ENCODE measurements around the gene SCO2. TPM values are rescaled to one million over a fixed set of nuclear protein-coding genes. Genes with fewer than 3 reads are reported as not detected.
A peak's percentile ranks its signal among the peaks of the same experiment; 100 is the strongest.

The SCO2 gene
- total and polyA plus RNA-seq, 2 experiments from 2014 or later: 2.0 to 11.2 TPM

DNA sequence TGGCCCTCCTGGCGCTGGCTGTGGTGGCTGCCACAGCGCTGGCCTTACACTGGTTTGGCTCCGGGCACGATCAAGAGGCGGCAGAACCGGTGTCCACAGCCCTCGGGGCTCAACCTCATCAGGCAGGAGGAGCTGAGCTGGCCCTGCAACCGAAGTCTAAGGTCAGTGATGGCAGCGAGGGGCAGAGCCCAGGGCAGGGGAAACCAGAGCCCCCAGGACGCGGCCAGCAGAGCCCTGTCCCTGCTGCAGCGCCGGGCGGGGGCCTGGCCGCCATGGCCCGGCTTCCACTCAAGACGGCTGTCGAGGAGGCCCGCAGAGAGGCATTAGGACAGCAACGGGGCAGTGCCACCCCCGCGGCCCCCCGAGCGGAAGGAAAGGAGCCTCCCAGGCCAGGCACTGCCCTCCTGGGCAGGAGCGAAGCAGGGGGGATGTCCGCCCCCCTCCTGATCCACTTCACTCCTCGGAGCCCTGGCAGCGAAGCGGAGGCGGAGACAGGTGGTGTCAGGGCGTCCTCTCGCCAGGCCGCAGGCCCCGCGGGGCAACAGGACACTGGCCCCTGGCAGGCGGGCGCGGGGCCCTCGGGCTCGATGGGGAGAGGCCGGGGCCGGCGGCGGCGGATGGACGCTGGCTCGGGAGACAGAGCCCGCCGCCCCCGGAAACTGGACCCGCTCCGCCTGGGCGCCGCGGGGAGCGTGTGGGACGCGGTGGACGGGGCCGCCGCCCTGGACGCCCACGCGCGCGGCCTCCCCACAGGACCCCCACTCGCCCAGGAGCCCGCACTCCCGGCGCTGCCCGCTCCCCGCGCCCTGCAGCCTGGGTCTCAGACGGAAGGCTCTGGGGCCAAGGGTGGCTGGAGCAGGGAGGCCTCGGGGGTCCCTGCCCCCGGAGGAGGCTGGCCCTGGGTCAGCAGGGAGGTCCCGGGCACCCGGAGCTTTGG lies 21.2 kb upstream of the SCO2 start:
- TF ChIP-seq, protein P1, sequence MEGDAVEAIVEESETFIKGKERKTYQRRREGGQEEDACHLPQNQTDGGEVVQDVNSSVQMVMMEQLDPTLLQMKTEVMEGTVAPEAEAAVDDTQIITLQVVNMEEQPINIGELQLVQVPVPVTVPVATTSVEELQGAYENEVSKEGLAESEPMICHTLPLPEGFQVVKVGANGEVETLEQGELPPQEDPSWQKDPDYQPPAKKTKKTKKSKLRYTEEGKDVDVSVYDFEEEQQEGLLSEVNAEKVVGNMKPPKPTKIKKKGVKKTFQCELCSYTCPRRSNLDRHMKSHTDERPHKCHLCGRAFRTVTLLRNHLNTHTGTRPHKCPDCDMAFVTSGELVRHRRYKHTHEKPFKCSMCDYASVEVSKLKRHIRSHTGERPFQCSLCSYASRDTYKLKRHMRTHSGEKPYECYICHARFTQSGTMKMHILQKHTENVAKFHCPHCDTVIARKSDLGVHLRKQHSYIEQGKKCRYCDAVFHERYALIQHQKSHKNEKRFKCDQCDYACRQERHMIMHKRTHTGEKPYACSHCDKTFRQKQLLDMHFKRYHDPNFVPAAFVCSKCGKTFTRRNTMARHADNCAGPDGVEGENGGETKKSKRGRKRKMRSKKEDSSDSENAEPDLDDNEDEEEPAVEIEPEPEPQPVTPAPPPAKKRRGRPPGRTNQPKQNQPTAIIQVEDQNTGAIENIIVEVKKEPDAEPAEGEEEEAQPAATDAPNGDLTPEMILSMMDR (IDR thresholded peaks at IDR 0.05; ENCODE audit: poor library complexity): no peak
- no peak for TF ChIP-seq EZH2 (IDR thresholded peaks at IDR 0.05; ENCODE audit: borderline replicate concordance)
- TF ChIP-seq EZH2phosphoT487 (IDR thresholded peaks at IDR 0.05; ENCODE audit: low read depth, severe bottlenecking, unreplicated experiment): no peak
- H3K36me3 ChIP-seq (replicated peaks; ENCODE audit: insufficient read depth, low read depth): no peaks in the 10 kb centered on the region
- no peaks in the 10 kb centered on the region for H3K27me3 ChIP-seq
- H3K79me2 ChIP-seq: no peaks in the 10 kb centered on the region
- H3K4me2 ChIP-seq: peak overlapping the region; percentile 8
- H3K9me2 ChIP-seq (replicated peaks; ENCODE audit: insufficient read depth): no peaks in the 10 kb centered on the region
- H2AFZ ChIP-seq: no peak overlapping the region
- DNase-seq (ENCODE audit: low spot score): no peak
- no peaks in the 10 kb centered on the region for H4K20me1 ChIP-seq (ENCODE audit: insufficient read depth, poor library complexity, severe bottlenecking)
- H3K27ac ChIP-seq: no peak overlapping the region
- H3K4me3 ChIP-seq: no peak overlapping the region
- peaks cover 13% of the 10 kb centered on the region for H3K4me1 ChIP-seq (ENCODE audit: insufficient read depth)
- no peaks in the 10 kb centered on the region for H3K9me3 ChIP-seq (ENCODE audit: low read depth)
- WGBS (ENCODE audit: low lambda C conversion rate, missing lambda C conversion rate): 93% methylated on average over 47 of the region's 78 CpGs

GRCh38 chr22:50545522-50546325 lies 20.3 kb upstream of the SCO2 start, which contains the start of gene KLHDC7B:
Gene KLHDC7B, plus strand, starts transcription at chr22:50545899. Its CDS starts 345 bp downstream, at chr22:50546244.
- 60% methylated on average over 10 of the region's 10 CpGs for WGBS (ENCODE audit: low lambda C conversion rate, missing lambda C conversion rate)
- TF ChIP-seq EZH2phosphoT487 (IDR thresholded peaks at IDR 0.05; ENCODE audit: low read depth, severe bottlenecking, unreplicated experiment) (no peak), EZH2 (IDR thresholded peaks at IDR 0.05; ENCODE audit: borderline replicate concordance) (no peak)
- TF ChIP-seq, protein P1 (IDR thresholded peaks at IDR 0.05; ENCODE audit: poor library complexity): no peak
- H4K20me1 ChIP-seq (ENCODE audit: insufficient read depth, poor library complexity, severe bottlenecking): no peaks in the 10 kb centered on the region

DNA sequence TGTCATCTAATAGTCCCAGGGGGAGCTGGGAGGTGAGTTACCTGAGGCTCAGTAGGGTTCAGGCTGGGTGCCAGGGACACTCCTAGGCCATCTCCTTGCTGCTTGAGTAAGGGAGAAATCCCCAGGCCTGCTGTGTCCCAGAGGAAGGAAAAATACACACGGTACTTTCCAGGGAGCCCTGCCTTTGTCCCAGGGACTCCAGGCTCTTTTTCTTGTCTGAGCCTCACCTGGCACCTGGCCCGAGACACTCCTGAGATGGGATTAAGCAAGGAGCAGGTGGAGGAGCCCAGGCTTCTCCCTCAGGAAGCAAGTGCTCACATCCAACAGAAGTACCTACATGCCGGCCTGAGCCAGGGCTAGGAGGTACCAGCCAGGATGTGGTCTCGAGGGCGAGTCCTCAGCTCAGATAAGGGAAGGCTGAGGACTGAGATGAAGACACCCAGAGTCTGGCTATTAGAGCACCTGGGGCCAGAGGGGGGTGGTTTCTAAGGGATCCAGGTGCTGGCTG lies 19.4 kb upstream of the SCO2 start:
- 81% methylated on average over 5 of the region's 5 CpGs for whole genome bisulfite sequencing (ENCODE audit: low lambda C conversion rate, missing lambda C conversion rate)
- H3K27ac ChIP-seq: peak overlapping the region; percentile 71

More at GRCh38 chr22:50545522-50546325, 20.3 kb upstream of the SCO2 start, which contains the start of gene KLHDC7B:
- no peaks in the 10 kb centered on the region for H3K79me2 ChIP-seq
- H3K9me3 ChIP-seq (ENCODE audit: low read depth): no peaks in the 10 kb centered on the region
- peak within 1 kb of the TSS; percentile 87 for H3K4me2 ChIP-seq
- no peaks in the 10 kb centered on the region for H3K36me3 ChIP-seq (replicated peaks; ENCODE audit: insufficient read depth, low read depth)
- no peaks in the 10 kb centered on the region for H3K27me3 ChIP-seq
- no peak within 1 kb of the TSS for H2AFZ ChIP-seq
- peak within 1 kb of the TSS; percentile 71 for H3K27ac ChIP-seq
- DNase-seq (ENCODE audit: low spot score): peak; percentile 16
- H3K4me1 ChIP-seq (ENCODE audit: insufficient read depth): peaks cover 13% of the 10 kb centered on the region
- H3K9me2 ChIP-seq (replicated peaks; ENCODE audit: insufficient read depth): no peaks in the 10 kb centered on the region
- H3K4me3 ChIP-seq: no peak within 1 kb of the TSS

More for the DNA sequence above, 19.4 kb upstream of the SCO2 start:
- Histone ChIP-seq H3K27me3 (no peaks in the 10 kb centered on the region), H3K9me2 (replicated peaks; ENCODE audit: insufficient read depth) (no peaks in the 10 kb centered on the region), H4K20me1 (ENCODE audit: insufficient read depth, poor library complexity, severe bottlenecking) (no peaks in the 10 kb centered on the region), H3K9me3 (ENCODE audit: low read depth) (no peaks in the 10 kb centered on the region), H3K4me1 (ENCODE audit: insufficient read depth) (peaks cover 13% of the 10 kb centered on the region), H3K79me2 (no peaks in the 10 kb centered on the region), H3K4me2 (peak overlapping the region; percentile 87), H2AFZ (peak overlapping the region; percentile 78), H3K36me3 (replicated peaks; ENCODE audit: insufficient read depth, low read depth) (no peaks in the 10 kb centered on the region), H3K4me3 (no peak overlapping the region)
- TF ChIP-seq EZH2 (IDR thresholded peaks at IDR 0.05; ENCODE audit: borderline replicate concordance): no peak
- DNase-seq (ENCODE audit: low spot score): peak; percentile 18
